GM12878 (cell line): ENCODE data around the gene KATNA1. TPM values are rescaled to one million over a fixed set of nuclear protein-coding genes. Genes with fewer than 3 reads are reported as not detected.

ENCODE experiments used
- ATAC-seq: fragments of 200-7000 bp; cut with Tn5 transposase; 3 replicates; pipeline ENCODE4 v1.9.1; 2020; ENCODE audit warnings: mild to moderate bottlenecking, moderate library complexity
- BruUV-seq: library from RNA; stranded (reverse); fragments of 400-500 nt; replicated peaks from 2 replicates; lab custom pipeline; 2021; lab: Mats Ljungman, UMichigan
- CTCF ChIA-PET: fragments of 300-600 bp; sonication (Branson Sonifier 250); formaldehyde crosslinking; extraction: SDS; loops from one replicate; lab custom pipeline; 2021; ENCODE audit warnings: inconsistent platforms; lab: Yijun Ruan, JAX
- POLR2A ChIA-PET: fragments of 350-600 bp; formaldehyde crosslinking; extraction: SDS; loops from one replicate; lab custom pipeline; 2021; ENCODE audit warnings: inconsistent platforms; lab: Charles Lee
- RAD21 ChIA-PET: fragments of 300-600 bp; sonication (Branson Sonifier 250); formaldehyde crosslinking; loops from one replicate; lab custom pipeline; 2023; ENCODE audit warnings: antibody characterized with exemption; ENCODE audit not compliant: unreplicated experiment; lab: Charles Lee
- SMC1A ChIA-PET: fragments of 300-600 bp; sonication (Branson Sonifier 250); formaldehyde crosslinking; loops from one replicate; lab custom pipeline; 2023; ENCODE audit not compliant: unreplicated experiment, uncharacterized antibody; lab: Charles Lee
- DNase-seq: peaks from one replicate; pipeline ENCODE4 v3.0.0-alpha.2; 2011; ENCODE audit warnings: low read depth, low spot score
- FAIRE-seq: peaks from 3 replicates; lab custom pipeline; 2011; peaks lifted over from hg19 to GRCh38; lab: Jason Lieb, UNC
- H2AFZ ChIP-seq: 2 replicates; pipeline ENCODE4 v1.6.0; 2011; ENCODE audit warnings: low read depth, low read length, control low read depth; ENCODE audit not compliant: control insufficient read depth
- H3K27ac ChIP-seq: 2 replicates; pipeline ENCODE4 v1.5.1; 2011; ENCODE audit warnings: control low read depth; ENCODE audit not compliant: control insufficient read depth, insufficient read depth
- H3K27me3 ChIP-seq, 2 experiments: replicated peaks in 1 of 2; 2 replicates each; pipeline versions ENCODE4 v1.6.0 to v1.6.1; 2011; ENCODE audit warnings: low read length in 1 of 2; ENCODE audit not compliant: control insufficient read depth in 2 of 2, insufficient read depth in 2 of 2
- H3K36me3 ChIP-seq, 2 experiments: 2 replicates each; pipeline ENCODE4 v1.5.1; 2011; ENCODE audit warnings: low read length in 1 of 2; ENCODE audit not compliant: control insufficient read depth in 2 of 2, insufficient read depth in 2 of 2
- H3K4me1 ChIP-seq: 2 replicates; pipeline ENCODE4 v1.6.1; 2011; ENCODE audit warnings: mild to moderate bottlenecking, low read length, moderate library complexity, mixed read lengths; ENCODE audit not compliant: control insufficient read depth, insufficient read depth
- H3K4me2 ChIP-seq: 2 replicates; pipeline ENCODE4 v1.6.0; 2011; ENCODE audit warnings: control low read depth; ENCODE audit not compliant: control insufficient read depth, insufficient read depth
- H3K4me3 ChIP-seq: fragments of 200-600 bp; sonication (generic); 2 replicates; pipeline ENCODE4 v1.5.1; 2016
- H3K79me2 ChIP-seq: 2 replicates; pipeline ENCODE4 v1.6.0; 2011; ENCODE audit warnings: low read length; ENCODE audit not compliant: control insufficient read depth, insufficient read depth
- H3K9ac ChIP-seq: 2 replicates; pipeline ENCODE4 v1.8.0; 2011; ENCODE audit warnings: low read length, control low read depth, mixed read lengths; ENCODE audit not compliant: control insufficient read depth, insufficient read depth
- H3K9me3 ChIP-seq: replicated peaks from 3 replicates; pipeline ENCODE4 v1.5.1; 2011; ENCODE audit warnings: mild to moderate bottlenecking, low read length; ENCODE audit not compliant: control insufficient read depth, insufficient read depth
- H4K20me1 ChIP-seq: 2 replicates; pipeline ENCODE4 v1.6.0; 2011; ENCODE audit not compliant: control insufficient read depth, insufficient read depth
- CHD1 ChIP-seq: IDR thresholded peaks from 2 replicates; pipeline ENCODE4 v1.6.1; 2012; ENCODE audit warnings: low read depth, low read length, improper control_type of control experiment
- DPF2 ChIP-seq: fragments of 450-650 bp; IDR thresholded peaks from 2 replicates; pipeline ENCODE4 v1.6.1; 2017; ENCODE audit warnings: mild to moderate bottlenecking
- HSF1 ChIP-seq: fragments of 150-350 bp; IDR thresholded peaks from 2 replicates; pipeline ENCODE4 v1.6.1; 2014; ENCODE audit warnings: mild to moderate bottlenecking, low read depth, low read length
- KAT2A ChIP-seq: conservative IDR thresholded peaks from 2 replicates; pipeline ENCODE4 v1.6.1; 2011; ENCODE audit warnings: low read depth, low read length; ENCODE audit not compliant: control insufficient read depth
- POLR2A ChIP-seq: IDR thresholded peaks from 2 replicates; pipeline ENCODE4 v1.6.1; 2011; ENCODE audit warnings: low read depth, mild to moderate bottlenecking, low read length
- POLR2AphosphoS2 ChIP-seq: IDR thresholded peaks from 2 replicates; pipeline ENCODE4 v1.6.1; 2011; ENCODE audit warnings: low read depth, mild to moderate bottlenecking, low read length, improper control_type of control experiment, moderate library complexity
- REST ChIP-seq: IDR thresholded peaks from 2 replicates; pipeline ENCODE4 v1.6.1; 2012; ENCODE audit warnings: mild to moderate bottlenecking, low read depth, low read length
- SMAD5 ChIP-seq: IDR thresholded peaks from 2 replicates; pipeline ENCODE4 v1.6.1; 2016; ENCODE audit warnings: antibody characterized with exemption, low read depth
- SREBF2 ChIP-seq: IDR thresholded peaks from 2 replicates; pipeline ENCODE4 v1.6.1; 2012; ENCODE audit warnings: mild to moderate bottlenecking, low read length
- ZBTB11 ChIP-seq: fragments of 450-650 bp; formaldehyde crosslinking; IDR thresholded peaks from 2 replicates; pipeline ENCODE4 v1.5.0; 2022; ENCODE audit warnings: mild to moderate bottlenecking, missing genetic modification characterization
- ZSCAN29 ChIP-seq: fragments of 450-650 bp; IDR thresholded peaks from 2 replicates; pipeline ENCODE4 v1.6.1; 2017; ENCODE audit warnings: mild to moderate bottlenecking, moderate library complexity
- WGBS: methylation state at CpG from one replicate; pipeline ENCODE4 v1.1.6; 2016; ENCODE audit warnings: low lambda C conversion rate; ENCODE audit not compliant: insufficient replicate concordance, insufficient coverage; ENCODE audit errors: missing lambda C conversion rate; 5-methylcytosine and 5-hydroxymethylcytosine counted together
- in situ Hi-C: fragments of 300-500 bp; cut with MboI; formaldehyde crosslinking; loops from 9 replicates; pipeline ENCODE4 v1.14.3; 2018; ENCODE audit warnings: mixed read lengths
- intact Hi-C: fragments of 100-400 bp; cut with micrococcal nuclease; formaldehyde crosslinking; loops from one replicate; pipeline ENCODE4 v1.14.2; 2022; ENCODE audit not compliant: unreplicated experiment
- polyA plus RNA-seq, 11 experiments: library from polyadenylated mRNA; depleted of rRNA in 4 of 11; unstranded in 6 of 11; stranded (reverse) in 5 of 11; fragments of >200 nt; fragmentation: Nextera tagmentation in 4 of 11; fragmentation: Illumina TruSeq in 1 of 11; extraction: Ambion mirVana in 4 of 11; extraction: Trizol in 1 of 11; gene quantifications; 1 replicate in 1 of 11; 2 replicates in 10 of 11; pipeline versions ENCODE4 v1.2.1 to v1.2.3, GENCODE V29; 2011 to 2016; ENCODE audit warnings: inconsistent platforms in 2 of 11, missing spikeins in 2 of 11, low read depth in 1 of 11
- total RNA-seq, 4 experiments: library from RNA; depleted of rRNA in 3 of 4; stranded (reverse); fragments of >200 nt in 3 of 4; fragmentation: Illumina TruSeq in 1 of 4; extraction: Trizol in 1 of 4; gene quantifications; 2 replicates each; pipeline versions ENCODE4 v1.2.1 to v1.2.3, GENCODE V29; 2013 to 2021

Gene KATNA1
- total and polyA plus RNA-seq, 10 of the 15 experiments (the other 5 are each of a cell fraction or from before 2014, with no cell fraction given): 15.4 to 35.3 (median 25.1) TPM

- ChIA-PET SMC1A (interaction anchor here (1.5 to 2.5 kb wide), 2 partner anchors 10 to 23 kb away, joined by 4 to 9 read pairs; no protein-coding TSS in a partner anchor), RAD21 (no interaction called here), POLR2A (interaction anchor here (1.3 kb wide), 1 partner anchor 13 kb away, joined by 3 read pairs; no protein-coding TSS in a partner anchor), CTCF (interaction anchor here (0.9 kb wide), 1 partner anchor 31 kb away, joined by 3 read pairs; no protein-coding TSS in a partner anchor)
- WGBS: 100% methylated on average over 1 of the region's 1 CpG
- Histone ChIP-seq H3K4me2 (no peak overlapping the region), H3K27me3 (no peaks in the 10 kb centered on the region), H2AFZ (no peak overlapping the region), H3K27ac (no peak overlapping the region), H4K20me1 (no peaks in the 10 kb centered on the region), H3K9me3 (no peaks in the 10 kb centered on the region), H3K36me3 (peaks cover under 1 to 22% of the 10 kb centered on the region in 2 experiments; a peak in 3 of 4 replicates), H3K4me1 (no peaks in the 10 kb centered on the region), H3K79me2 (no peaks in the 10 kb centered on the region), H3K9ac (no peak overlapping the region), H3K4me3 (no peak overlapping the region)
- no peak for FAIRE-seq
- in situ Hi-C loops: no loop called here
- ATAC-seq: no peak
- intact Hi-C loops: no loop called here
- no peak for DNase-seq
- BruUV-seq: no TSS peak
- TF ChIP-seq HSF1 (no peak), SREBF2 (no peak), ZSCAN29 (no peak), REST (no peak), CHD1 (no peak), ZBTB11 (CRISPR knock-in tag) (no peak), POLR2A (no peak), POLR2AphosphoS2 (no peak), SMAD5 (no peak), DPF2 (no peak), KAT2A (no peak)
Observed at GRCh38 chr6:149593408-149593807, 55.1 kb downstream of the KATNA1 start.
